ENCODE measurements around the gene AGT.

Gene AGT

DNA sequence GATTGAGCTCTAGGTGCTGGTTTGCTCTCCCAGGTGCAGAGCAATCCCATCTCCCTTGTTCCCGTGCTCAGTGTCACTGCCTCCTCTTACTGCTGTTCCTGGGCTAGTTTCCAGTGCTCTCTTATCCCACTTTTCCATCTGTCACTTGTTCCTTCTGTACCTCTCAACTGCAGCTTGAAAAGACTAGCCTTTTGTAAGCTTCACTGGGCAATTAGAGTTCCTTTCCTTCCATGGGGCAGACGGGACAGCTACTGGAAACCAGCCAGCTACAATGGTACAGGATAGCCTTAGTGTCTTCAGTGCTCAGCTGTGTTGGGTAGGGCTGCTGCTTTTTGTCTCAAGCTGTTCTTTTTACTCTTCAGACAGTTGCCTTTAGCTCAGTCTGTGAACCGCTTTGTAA, 31.6 kb downstream of the AGT start:
- Histone ChIP-seq H3K27me3 (no peaks in the 10 kb centered on the region), H3K9me3 (no peaks in the 10 kb centered on the region), H3K4me1 (peaks cover 2% of the 10 kb centered on the region; the same call in 1 of the 2 replicates), H3K4me3 (ENCODE audit: low read depth, low read length) (no peak overlapping the region), H3K36me3 (peaks cover 61% of the 10 kb centered on the region)
- DNase-seq, result no peak
- TF ChIP-seq, protein P1, sequence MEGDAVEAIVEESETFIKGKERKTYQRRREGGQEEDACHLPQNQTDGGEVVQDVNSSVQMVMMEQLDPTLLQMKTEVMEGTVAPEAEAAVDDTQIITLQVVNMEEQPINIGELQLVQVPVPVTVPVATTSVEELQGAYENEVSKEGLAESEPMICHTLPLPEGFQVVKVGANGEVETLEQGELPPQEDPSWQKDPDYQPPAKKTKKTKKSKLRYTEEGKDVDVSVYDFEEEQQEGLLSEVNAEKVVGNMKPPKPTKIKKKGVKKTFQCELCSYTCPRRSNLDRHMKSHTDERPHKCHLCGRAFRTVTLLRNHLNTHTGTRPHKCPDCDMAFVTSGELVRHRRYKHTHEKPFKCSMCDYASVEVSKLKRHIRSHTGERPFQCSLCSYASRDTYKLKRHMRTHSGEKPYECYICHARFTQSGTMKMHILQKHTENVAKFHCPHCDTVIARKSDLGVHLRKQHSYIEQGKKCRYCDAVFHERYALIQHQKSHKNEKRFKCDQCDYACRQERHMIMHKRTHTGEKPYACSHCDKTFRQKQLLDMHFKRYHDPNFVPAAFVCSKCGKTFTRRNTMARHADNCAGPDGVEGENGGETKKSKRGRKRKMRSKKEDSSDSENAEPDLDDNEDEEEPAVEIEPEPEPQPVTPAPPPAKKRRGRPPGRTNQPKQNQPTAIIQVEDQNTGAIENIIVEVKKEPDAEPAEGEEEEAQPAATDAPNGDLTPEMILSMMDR (IDR thresholded peaks at IDR 0.05; ENCODE audit: low read depth, low read length), result no peak

GRCh38 chr1:230681599-230681998, 32.3 kb downstream of the AGT start:
- Histone ChIP-seq H3K27me3 (no peaks in the 10 kb centered on the region), H3K4me3 (ENCODE audit: low read depth, low read length) (no peak overlapping the region), H3K4me1 (peaks cover 2% of the 10 kb centered on the region; the same call in 1 of the 2 replicates), H3K9me3 (no peaks in the 10 kb centered on the region), H3K36me3 (peaks cover 54% of the 10 kb centered on the region)
- TF ChIP-seq, protein P1 (IDR thresholded peaks at IDR 0.05; ENCODE audit: low read depth, low read length), result no peak
- DNase-seq, result peak; percentile 30

GRCh38 chr1:230680300-230681025, 33.5 kb downstream of the AGT start:
- Histone ChIP-seq H3K36me3 (peaks cover 49% of the 10 kb centered on the region), H3K4me3 (ENCODE audit: low read depth, low read length) (no peak overlapping the region), H3K9me3 (no peaks in the 10 kb centered on the region), H3K4me1 (peaks cover 2% of the 10 kb centered on the region; the same call in 1 of the 2 replicates), H3K27me3 (no peaks in the 10 kb centered on the region)
- TF ChIP-seq, protein P1 (IDR thresholded peaks at IDR 0.05; ENCODE audit: low read depth, low read length), result no peak
- no peak for DNase-seq

GRCh38 chr1:230679825-230680224, 34.1 kb downstream of the AGT start:
- Histone ChIP-seq H3K36me3 (peaks cover 48% of the 10 kb centered on the region), H3K27me3 (no peaks in the 10 kb centered on the region), H3K4me1 (peaks cover 2% of the 10 kb centered on the region; the same call in 1 of the 2 replicates), H3K4me3 (ENCODE audit: low read depth, low read length) (no peak overlapping the region), H3K9me3 (no peaks in the 10 kb centered on the region)
- no peak for DNase-seq
- TF ChIP-seq, protein P1 (IDR thresholded peaks at IDR 0.05; ENCODE audit: low read depth, low read length), result no peak

DNA sequence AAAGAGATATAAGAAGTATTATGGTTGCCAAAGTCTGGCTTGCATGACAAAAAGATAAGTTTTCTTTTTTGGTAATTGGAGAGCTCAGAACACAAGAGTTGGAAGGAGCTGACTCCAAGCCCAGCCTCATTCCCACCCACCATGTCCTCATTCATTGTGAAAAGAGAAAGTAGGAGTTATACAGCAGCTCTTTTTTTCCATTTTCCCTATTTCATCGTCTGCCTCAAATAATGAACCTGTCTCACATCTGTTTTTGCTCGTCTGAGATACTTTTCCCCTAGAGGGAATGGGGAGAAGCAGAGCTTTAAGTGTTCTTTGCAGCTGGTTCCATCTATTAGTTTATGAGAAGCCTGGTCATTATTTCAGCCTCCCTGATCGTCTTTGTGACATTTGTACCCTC, 34.7 kb downstream of the AGT start:
- no peak overlapping the region for H3K4me3 ChIP-seq (ENCODE audit: low read depth, low read length)
- H3K27me3 ChIP-seq, result no peaks in the 10 kb centered on the region
- H3K4me1 ChIP-seq, result peaks cover 2% of the 10 kb centered on the region; the same call in 1 of the 2 replicates
- no peaks in the 10 kb centered on the region for H3K9me3 ChIP-seq
- TF ChIP-seq, protein P1 (IDR thresholded peaks at IDR 0.05; ENCODE audit: low read depth, low read length), result no peak
- no peak for DNase-seq
- peaks cover 48% of the 10 kb centered on the region for H3K36me3 ChIP-seq

DNA sequence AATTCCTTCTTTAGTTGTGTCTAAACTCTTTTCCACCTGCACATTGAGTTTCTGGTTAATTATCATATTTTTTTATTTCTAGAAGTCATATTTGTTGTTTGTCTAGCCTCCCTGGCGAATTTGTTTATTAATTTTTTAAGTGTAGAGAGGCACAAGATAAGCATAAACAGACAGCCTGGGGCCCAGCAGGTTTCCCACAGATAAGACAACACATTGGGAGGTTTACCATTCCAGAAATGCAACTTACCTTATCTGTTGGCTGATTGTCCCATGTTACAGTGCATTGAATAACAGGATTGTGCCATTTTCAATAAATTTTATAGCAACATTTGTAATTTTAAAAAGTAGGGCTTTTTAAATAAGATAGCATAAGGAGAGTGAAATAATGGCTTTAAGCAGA, 36.7 kb downstream of the AGT start:
- H3K27me3 ChIP-seq, result no peaks in the 10 kb centered on the region
- H3K4me3 ChIP-seq (ENCODE audit: low read depth, low read length), result no peak overlapping the region
- no peaks in the 10 kb centered on the region; the same call in 1 of the 2 replicates for H3K4me1 ChIP-seq
- no peaks in the 10 kb centered on the region for H3K9me3 ChIP-seq
- TF ChIP-seq, protein P1 (IDR thresholded peaks at IDR 0.05; ENCODE audit: low read depth, low read length), result no peak
- no peak for DNase-seq
- H3K36me3 ChIP-seq, result peaks cover 49% of the 10 kb centered on the region
